GM11168 (cell line): ENCODE data around the gene PSRC1.

ENCODE experiments used
- in situ Hi-C: fragments of 300-500 bp; cut with MboI; formaldehyde crosslinking; loops from one replicate; pipeline ENCODE4 v1.12.0; 2022; ENCODE audit warnings: low sequenced_read_pairs; ENCODE audit not compliant: unreplicated experiment

The PSRC1 gene

DNA sequence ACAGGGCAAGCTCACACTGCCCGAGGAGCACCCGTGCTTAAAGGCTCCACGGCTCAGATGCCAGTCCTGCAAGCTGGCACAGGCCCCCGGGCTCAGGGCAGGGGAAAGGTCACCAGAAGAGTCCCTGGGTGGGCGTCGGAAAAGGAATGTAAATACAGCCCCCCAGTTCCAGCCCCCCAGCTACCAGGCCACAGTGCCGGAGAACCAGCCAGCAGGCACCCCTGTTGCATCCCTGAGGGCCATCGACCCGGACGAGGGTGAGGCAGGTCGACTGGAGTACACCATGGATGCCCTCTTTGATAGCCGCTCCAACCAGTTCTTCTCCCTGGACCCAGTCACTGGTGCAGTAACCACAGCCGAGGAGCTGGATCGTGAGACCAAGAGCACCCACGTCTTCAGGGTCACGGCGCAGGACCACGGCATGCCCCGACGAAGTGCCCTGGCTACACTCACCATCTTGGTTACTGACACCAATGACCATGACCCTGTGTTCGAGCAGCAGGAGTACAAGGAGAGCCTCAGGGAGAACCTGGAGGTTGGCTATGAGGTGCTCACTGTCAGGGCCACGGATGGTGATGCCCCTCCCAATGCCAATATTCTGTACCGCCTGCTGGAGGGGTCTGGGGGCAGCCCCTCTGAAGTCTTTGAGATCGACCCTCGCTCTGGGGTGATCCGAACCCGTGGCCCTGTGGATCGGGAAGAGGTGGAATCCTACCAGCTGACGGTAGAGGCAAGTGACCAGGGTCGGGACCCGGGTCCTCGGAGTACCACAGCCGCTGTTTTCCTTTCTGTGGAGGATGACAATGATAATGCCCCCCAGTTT lies 32.3 kb downstream of the PSRC1 start:
- in situ Hi-C loops = no loop called here

DNA sequence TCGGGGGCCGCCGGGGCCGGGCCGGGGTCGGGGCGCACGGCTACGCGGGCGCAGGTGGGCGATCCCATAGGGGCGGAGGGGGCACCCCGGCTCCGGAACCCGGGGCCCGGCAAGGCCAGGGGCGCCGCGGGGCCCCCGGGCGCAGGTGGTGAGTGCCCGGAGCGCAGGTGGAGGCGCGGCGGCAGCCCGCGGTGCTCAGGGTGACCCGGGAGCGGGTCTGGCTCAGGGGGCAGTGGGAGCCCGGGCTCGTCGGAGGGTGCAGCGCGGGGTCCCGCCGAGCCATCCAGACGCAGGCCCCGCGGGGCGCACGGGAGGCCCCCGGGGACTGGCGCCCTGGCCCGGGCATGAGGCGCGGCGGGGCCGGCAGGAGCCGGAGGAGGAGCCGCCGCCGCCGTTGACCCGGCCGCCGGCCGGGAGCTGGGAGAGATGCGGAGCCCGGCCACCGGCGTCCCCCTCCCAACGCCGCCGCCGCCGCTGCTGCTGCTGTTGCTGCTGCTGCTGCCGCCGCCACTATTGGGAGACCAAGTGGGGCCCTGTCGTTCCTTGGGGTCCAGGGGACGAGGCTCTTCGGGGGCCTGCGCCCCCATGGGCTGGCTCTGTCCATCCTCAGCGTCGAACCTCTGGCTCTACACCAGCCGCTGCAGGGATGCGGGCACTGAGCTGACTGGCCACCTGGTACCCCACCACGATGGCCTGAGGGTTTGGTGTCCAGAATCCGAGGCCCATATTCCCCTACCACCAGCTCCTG lies 33.1 kb downstream of the PSRC1 start:
- in situ Hi-C loops = no loop called here

DNA sequence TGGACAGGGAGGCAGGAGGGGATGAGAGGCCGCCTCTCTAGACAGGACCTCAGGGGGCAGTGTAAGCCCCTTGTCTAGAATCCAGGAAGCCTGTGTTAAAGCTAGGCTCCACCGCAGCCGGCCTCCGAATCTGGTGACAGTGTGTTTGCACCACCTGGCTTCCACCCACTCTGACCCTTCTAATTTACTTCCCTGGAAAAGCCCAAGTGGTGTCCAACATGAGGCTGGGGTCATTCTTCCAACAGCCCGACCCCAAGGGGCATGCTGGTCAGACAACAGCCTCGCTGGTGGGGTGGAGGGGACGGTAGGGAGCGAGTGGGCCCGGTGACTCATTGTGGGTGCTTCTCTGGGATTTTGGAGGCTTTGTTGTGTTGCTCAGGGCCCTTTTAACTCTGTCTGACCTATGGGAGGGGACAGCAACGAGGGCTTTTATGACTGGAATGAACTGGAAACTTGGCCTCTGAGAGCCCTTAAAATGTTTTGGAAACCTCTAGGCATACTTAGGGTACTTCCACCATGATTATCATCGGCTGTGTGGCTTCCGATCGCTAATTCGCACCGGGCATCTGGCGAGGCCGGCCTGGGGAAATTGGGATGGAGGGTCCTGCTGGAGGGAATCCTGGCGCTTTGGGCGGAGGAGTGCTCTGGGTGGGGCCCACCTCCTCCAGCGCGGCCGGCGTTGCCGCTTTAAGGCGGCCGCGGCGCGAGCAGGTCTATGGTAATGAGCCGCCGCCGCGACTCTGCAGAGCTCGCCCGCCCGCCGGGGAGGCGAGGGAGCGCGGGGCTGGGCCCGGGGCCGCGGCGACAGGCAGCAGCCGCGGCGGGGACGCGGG lies 33.9 kb downstream of the PSRC1 start, which contains the start of gene CELSR2:
TSS of gene CELSR2 (plus strand) at position 743 of the 833 bp plus-strand sequence. CDS start 541 bp downstream, outside the sequence.
- in situ Hi-C loops = no loop called here

DNA sequence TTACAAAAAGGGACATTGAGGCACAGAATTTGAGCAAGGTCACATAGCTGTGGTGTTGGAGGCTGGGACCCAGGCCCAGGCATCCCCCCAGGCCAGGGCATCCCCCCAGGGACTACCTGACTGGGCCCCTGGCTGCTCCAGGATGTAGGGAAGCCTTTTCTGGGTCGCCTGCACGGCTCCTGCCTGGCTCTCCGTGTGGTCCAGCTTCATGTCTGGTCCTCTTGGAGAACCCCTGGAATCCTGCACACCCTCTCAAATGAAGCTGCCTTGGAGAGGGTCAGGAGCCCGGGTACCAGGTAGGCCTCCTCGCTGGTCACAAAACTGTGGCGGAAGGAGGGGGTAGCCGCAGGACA lies 34.5 kb downstream of the PSRC1 start:
- in situ Hi-C loops = no loop called here

DNA sequence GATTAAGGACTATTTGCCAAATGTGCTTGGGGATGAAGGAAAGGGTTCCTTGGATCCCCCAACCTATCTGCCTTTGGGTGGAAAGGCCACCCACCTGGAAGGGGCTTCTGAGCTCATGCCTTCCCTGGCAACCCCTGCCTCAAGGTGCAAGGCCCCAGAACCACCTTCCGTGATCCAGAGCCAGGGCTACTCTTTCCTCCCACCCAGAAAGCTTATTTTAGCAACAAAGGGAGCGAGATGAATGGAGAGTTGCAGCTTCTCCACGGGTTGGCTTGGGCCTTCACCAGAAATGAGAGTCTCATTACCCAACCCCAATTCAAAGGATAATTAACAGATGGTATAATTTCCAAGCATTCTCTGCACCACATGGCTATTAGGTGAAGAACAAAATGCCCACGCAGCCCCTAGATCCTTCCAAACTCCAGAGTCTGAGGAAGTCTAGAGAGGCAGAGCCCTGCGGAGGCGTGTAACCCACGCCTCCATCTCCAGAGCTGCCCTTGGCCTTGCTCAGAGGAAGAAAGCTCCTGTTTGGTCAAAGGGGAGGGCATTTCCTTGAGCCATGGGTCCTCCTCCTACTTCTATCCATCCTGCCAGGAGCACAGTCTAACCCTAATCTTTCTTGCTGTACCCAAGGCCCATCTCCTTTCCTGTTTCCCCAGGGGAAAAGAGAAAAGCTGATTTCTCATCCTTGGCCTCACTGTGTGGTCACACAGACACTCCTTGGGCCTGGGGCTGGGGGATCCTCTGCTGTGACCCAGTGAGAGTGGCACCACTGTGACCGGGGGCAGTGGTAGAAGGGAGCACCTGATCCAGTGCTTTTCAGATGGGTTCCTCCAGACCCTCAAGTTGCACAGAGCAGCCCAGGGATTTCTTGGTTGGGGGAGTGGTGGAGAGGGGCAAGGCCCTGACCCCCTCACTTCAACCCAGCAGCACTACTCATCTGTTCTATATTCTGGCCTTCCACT lies 35.3 kb downstream of the PSRC1 start:
- in situ Hi-C loops = no loop called here

DNA sequence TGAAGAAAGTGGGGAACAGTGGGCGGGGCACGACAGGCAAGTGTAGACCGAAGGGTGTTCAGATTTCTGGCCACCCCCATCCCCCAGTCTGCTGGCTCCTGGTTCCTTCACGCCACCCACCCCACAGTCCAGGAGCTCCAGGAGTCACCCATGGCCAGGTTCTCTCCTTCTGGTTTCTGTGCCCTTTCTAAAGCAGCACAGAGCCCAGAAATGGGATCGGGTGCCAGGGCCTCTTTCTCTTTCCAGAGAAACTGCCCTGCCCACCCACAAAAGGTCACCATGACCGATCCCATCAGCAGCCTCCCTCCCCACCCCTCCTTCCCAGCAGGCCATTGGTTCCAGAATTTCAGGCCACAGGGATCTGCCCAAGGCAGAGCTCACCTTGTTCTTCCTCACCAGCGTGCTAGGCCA lies 36.8 kb downstream of the PSRC1 start:
- in situ Hi-C loops = no loop called here

DNA sequence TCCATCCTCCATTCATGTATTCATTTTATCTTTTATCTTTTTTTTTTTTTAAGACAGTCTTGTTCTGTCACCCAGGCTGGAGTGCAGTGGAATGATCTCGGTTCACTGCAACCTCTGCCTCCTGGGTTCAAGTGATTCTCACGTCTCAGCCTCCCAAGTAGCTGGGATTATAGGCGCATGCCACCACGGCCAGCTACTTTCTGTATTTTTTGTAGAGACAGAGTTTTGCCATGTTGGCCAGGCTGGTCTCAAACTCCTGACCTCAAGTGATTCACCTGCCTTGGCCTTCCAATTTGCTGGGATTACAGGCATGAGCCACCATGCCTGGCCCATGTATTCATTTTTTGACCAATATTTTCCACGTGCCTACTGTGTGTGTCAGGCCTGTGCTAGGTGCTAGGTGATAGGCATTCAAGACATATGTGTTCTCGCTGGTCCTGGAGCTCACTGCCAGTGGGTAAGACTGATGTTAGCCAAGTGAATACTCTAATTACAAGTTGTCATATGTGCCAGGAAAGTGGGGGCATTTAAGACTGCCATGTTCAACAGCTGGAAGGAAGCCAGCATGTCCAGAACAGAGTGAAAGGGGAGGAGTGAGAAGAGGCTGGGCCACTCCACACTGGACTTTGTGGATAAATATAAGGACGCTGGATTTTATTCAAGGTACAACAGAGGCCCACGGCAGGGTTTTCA lies 38.9 kb downstream of the PSRC1 start:
- in situ Hi-C loops = no loop called here

DNA sequence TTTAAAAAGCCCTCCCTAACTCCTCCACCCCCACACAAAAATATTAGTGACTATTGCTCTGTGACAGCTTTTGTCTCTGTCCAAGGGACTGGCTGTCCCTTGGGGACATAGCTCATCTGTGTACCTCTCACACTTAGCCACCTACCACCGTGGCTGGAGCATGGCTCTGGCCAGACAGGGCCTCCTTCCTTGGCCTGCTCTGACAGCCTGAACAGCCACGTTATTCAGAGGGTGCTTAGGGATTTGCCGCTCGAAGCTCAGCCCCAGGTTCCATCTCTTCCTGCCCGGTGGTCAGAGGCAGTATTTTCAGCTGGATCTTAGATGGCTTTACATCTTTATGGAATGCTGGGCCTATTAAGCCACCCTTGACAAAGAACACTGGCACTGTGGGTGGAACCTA lies 39.7 kb downstream of the PSRC1 start:
- in situ Hi-C loops = no loop called here

DNA sequence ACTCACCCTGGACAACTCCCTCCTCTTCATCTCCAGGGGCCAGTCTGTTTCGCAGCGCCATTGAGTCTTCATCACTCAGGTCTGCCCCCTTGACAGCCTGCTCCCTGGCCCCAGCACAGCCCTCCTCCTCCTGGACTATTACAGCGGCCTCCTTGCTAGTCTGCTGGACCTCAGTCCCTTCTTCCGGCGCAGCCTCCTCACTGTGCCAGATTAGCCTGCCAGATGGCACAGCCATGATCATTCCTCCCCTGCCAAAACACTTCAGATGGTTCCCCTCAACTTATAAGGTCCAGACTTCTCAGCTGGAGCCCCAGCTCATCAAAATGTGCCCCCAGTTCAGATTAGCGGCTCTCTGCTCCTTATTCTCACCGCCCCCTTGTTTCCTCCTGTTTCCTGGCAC lies 40.6 kb downstream of the PSRC1 start:
- in situ Hi-C loops = no loop called here

DNA sequence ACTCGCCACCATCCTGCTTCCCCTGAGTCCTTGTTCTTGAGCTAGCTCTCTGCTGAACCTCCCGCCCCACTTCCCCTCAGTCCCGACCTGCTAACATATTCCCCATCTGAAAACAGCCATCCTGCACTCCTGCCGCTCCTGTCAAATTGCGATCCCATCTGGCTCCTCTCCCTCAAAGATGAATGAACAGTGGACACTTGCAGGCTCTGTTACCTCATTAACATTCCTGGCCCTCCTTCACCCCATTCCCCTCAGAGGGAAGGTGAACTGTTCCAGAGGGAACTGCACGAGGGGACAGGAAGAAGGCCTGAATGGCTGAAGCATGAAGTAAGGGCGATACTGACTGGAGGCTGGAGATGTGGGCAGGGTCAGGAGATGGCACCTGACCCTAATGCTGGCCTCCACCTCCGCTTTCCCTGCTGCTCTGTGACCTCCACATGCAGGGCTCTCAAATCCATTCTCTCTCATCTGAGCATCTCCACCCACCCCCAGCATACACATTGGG lies 41.1 kb downstream of the PSRC1 start:
- in situ Hi-C loops = no loop called here

DNA sequence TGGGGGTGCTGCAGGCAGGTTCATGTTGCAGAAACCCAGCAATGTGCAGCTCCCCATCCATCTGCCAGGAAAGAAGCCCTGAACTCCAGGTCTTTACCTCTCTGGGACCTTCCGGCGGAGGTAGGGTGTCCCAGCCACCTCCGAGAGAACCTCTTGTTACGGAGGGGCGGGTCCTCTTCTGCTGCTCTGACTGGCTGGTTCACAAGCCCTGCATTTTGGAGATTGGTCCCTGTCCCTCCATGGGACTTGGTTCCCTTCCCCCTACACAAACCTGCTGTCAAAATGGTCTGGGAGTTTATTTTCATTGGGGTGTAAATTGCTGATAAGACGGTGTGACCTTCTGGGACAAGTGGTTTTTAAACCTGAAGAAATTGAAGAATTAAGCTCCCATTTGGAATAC lies 41.6 kb downstream of the PSRC1 start:
- in situ Hi-C loops = no loop called here

DNA sequence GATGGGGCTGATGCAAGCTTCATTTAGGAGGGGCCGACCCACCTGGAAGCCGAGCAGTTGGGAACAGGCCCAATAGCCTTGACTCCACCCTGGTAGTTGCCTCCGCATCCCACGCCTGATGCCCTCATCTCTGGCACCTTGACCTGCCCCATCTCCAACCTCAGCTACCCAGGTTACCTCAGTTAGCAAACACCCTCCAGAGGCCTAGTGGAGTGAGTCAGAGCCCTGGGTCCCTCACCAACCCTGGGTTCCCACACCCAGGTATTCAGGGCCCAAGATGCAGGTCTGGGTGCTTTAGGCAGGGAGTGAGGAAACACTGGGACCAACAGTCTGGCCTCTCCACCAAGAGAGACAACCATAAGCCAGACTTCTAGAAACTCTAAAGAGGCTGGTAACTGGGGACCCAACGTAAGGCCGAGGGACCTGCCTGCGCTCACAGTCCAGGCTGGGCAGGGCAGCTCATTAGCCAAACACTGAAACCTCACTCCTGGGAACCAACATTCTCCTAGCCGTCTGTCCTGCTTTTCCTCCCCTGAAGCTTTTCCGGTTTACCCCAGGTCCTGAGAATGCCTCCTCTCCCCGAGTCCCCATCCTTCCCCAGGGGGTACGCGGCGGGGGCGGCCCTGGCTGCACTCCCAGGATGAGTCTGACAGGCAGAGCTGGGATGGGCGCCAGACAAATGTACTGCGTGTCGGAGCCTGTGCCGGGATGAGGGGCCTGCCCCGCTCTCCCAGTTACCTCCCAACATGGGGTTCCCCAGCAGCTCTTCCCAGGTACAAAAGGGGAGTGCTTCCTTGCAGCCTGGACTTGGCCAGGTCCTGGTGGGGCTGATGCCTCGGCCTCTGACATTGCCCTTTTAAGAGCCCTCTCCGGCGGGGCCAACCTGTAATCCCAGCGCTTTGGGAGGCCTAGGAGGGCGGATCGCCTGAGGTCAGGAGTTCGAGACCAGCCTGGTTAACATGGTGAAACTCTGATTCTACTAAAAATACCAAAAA lies 42.5 kb downstream of the PSRC1 start:
- in situ Hi-C loops = no loop called here

DNA sequence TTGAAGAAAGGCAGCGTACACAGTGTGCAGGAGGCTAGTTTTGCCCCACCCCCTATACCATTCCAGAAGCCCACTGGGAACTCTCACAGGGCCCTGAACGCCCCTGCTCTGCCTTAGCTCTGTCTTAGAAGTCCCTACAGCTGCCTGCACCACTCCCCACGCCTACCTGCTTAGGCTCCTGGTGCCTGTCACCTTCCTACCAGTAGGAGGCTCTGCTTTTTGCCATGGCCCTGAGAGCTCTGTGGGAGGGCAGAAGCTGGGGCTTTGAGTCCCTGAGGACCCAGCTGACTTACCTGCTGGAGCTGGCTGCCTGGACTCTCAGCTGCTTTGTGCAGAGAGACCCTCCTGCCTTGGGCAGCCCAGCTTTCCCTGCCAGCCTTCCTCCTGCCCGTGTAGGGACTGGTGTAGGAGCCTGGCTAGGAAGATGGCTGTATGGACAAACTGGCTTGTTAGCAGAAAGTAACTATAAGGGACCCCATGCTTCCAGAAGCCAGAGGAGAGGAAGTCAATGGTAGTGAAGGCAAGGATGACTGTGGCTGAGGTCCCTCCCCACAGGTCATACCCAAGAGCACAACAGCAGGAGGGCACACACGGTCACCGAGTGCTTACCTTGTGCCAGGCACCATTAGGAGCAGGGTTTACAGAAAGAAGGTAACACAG lies 43.4 kb downstream of the PSRC1 start:
- in situ Hi-C loops = no loop called here

DNA sequence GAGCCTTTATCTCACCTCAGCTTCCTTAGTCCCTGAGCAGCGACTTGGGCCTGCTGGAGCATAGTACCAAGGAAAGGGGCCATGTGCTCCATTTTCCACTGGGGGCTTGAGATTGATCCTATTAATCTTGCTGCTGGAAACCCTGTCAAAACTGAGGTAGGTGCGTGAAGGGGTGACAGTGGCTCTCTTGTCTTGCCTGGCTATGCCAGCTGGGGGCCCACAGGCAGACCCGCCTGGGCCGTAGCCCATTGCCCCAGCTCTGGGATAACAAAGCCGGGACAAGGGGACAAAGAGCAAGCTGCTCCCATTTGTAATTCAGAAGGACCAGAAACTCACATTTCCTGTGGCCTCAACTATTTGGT lies 43.9 kb downstream of the PSRC1 start:
- in situ Hi-C loops = no loop called here

DNA sequence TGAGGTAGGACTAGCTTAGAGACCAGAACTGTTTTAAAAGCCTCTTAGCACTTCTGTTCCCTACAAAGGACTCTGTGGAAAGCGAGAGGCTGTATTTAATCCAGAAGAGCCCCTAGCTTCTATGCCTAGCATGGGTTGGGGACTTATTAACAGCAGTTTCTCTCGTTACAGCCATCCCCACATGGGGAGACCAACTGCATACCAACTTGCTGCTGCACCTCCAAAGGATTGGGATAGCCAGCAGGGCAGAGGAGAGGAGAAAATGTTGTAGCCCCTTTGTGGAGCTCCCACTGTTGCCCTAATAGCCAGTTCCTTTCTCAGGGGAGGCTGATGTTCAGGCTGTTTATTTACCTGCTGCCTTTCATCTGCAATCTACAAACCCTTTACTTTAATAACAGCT lies 44.6 kb downstream of the PSRC1 start:
- in situ Hi-C loops = no loop called here

DNA sequence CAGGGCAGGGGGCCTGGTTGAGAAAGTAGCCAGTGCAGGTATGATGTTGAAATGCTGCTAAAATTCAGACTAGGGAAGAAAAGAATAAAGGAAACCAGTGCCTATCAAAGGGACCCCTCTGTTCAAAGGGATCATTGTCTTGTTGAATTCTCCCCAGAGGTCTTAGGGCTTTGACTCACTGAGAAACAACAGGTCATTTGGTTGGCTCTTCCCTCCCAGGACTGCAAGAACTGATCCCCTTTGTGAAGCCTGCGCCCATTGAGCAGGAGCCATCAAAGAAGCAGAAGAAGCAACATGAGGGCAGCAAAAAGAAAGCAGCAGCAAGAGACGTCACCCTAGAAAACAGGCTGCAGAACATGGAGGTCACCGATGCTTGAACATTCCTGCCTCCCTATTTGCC lies 45.4 kb downstream of the PSRC1 start:
- in situ Hi-C loops = no loop called here

DNA sequence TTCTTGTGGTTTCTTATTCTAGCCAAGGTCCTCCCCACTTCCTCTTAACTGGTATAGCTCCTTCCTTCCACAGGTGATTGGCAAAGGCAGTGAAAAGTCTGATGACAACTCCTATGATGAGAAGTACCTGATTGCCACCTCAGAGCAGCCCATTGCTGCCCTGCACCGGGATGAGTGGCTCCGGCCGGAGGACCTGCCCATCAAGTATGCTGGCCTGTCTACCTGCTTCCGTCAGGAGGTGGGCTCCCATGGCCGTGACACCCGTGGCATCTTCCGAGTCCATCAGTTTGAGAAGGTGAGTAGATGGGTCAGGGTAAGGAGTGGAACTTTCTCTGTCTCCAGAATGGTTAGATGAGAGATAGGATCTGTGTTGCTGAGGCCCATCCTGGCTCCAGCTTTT lies 47.8 kb downstream of the PSRC1 start:
- in situ Hi-C loops = no loop called here
